HG03159 (cell line): Measurements from ENCODE around the gene LRRC27.

Source experiments
- ATAC-seq: cut with Tn5 transposase; IDR thresholded peaks from one replicate; pipeline ENCODE4 v1.9.1; 2021; ENCODE audit warnings: mild to moderate bottlenecking, moderate library complexity; ENCODE audit not compliant: unreplicated experiment

Gene LRRC27

GRCh38 chr10:132421847-132422751 is 90.1 kb downstream of the LRRC27 start:
- no peak for ATAC-seq

- no peak for ATAC-seq
Observed at GRCh38 chr10:132422903-132423825, 91.2 kb downstream of the LRRC27 start.

DNA sequence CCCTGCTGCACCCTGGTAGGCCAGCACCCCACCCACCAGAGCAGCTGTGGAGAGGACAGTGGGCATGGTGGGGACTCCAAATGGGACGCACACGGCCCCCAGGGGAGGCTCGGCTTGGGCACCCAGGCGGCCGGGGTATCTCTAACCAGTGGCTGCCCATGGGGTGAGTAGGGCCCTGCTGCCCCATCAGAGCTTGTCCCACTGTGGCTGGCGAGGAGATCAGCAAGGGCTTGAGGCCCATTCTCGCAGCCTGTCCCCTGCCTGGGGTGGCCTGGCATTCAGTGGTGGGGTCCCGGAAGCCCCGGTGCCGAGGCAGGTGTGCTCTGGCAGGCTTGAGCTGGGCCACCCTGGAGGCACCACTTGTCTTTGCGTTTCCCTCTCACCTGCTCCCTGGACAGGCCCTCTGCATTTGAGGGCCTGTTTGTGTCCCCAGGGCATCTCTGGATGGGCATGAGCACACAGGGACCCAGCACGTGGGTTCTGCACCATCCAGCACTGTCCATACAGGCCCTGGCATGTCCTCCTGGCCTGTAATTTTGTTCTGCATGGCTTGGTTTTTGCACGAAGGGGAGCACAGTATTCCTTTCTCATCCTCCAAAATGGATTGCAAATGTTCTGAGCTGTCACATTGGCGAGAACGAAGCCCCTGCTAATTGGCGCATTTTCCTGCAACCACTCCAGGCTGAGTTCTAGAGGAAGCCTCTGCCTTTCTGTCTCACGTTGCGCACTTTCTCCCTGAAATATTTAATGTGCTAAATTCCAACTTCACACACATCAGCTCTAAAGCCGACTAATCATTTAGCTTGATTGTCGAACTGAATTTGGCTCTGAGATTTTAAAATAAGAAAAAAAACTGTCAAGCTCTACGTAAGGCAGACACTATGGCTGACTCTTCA is 92.2 kb downstream of the LRRC27 start:
- ATAC-seq: no peak

- no peak for ATAC-seq
Observed at GRCh38 chr10:132425029-132425756, 93.2 kb downstream of the LRRC27 start.

DNA sequence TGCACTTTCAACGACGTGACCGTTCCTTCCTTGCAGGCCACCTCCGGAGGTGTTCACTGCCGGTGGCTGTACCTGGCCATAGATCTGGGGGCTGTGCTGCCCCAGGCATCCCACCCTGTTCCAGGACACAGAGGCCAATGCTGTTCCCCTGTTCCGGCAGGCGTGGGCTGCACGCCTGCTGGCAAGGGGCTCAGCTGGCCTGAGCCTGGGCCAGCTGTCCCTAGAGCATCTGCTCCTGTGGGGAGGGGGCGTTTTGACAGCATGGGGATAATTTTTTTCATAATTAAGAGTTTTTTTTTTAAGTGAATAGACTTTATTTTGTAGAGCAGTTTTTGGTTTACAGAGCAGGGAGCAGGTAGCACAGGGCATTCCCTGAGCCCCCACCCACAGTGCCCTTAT is 93.8 kb downstream of the LRRC27 start:
- ATAC-seq: no peak

DNA sequence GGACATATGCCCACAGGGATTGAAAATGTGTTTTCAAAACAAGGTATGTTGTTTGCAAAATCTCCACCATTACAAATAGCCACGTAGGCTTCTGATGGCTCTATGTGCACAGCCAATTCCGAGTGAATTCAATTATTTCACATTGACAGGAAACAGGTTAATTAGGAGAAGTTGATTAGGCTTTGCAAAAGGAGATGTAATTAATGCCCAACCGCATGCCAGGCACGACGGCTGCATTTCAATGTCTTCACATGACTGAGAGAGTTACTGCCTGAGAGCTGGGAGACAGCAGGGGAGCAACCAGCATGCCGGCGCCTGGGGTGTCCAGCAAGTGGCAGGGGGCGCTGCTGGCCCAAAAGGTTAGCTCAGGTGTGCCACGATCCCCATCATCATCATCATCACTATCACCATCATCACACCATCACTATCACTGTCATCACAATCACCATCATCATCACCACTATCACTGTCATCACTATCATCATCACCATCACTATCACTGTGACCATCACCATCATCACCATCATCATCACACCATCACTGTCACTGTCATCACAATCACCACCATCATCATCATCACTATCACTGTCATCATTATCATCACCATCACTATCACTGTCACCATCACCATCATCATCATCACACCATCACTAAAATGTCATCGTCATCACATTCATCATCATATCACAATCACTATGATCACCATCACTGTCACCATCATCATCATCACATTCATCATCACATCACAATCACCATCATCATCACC is 95.2 kb downstream of the LRRC27 start:
- ATAC-seq: no peak

DNA sequence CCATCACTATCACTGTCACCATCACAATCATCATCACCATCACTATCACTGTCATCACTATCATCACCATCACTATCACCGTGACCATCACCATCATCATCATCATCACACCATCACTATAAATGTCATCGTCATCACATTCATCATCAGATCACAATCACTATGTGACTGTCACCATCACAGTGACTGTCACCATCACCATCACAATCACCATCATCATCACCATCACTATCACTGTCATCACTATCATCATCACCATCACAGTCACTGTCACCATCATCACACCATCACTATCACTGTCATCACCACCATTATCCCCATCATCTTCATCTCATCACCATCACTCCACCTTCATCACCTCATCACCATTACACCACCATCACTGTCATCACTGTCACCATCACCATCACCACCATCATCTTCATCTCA is 96.0 kb downstream of the LRRC27 start:
- no peak for ATAC-seq

DNA sequence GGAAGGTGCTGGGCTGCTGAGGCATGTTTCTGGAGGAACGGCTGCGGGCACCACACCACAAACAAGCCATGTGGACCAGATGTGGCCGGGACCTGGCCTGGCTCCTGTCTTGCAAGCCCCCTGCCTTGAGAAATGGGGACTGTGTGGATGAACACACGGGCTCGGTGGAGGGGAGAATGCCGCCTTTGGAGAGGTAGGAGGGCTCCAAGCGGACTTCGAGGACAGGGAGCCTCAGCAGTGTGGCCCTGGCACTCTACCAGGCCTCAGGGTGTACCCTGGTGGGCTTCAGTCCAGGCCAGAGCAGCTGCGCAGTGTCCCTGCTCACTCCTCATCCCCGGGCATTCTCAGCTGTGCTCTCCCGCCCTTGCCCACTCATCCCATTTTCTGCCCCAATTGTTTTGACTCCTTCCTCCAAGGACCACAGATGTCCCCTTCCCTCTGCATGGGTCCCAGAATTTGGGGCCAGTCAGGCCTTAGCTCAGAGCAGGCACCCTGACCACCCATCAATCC is 96.5 kb downstream of the LRRC27 start:
- no peak for ATAC-seq
